RWPE2 (cell line): ENCODE results near the gene FOLR2.
"Not testable (repeated sequence)": the region's sequence is repeated elsewhere in the genome, so short reads cannot be mapped to it uniquely, and the experiment has no call there.

ENCODE experiments used
- ATAC-seq: fragments of 200-7000 bp; cut with Tn5 transposase; 3 replicates; pipeline ENCODE4 v1.9.1; 2021; ENCODE audit warnings: low read depth
- DNase-seq: peaks from one replicate; pipeline ENCODE4 v3.0.0-alpha.2; 2020; ENCODE audit warnings: low spot score
- H3K27ac ChIP-seq: fragments of 450-650 bp; 2 replicates; pipeline ENCODE4 v1.5.1; 2017; ENCODE audit warnings: mild to moderate bottlenecking; ENCODE audit not compliant: poor library complexity, severe bottlenecking
- H3K27me3 ChIP-seq: fragments of 250-450 bp; sonication (Bioruptor Pico); 2 replicates; pipeline ENCODE4 v1.5.1; 2021; ENCODE audit warnings: mild to moderate bottlenecking, moderate library complexity; ENCODE audit not compliant: insufficient read depth, poor library complexity, severe bottlenecking
- H3K36me3 ChIP-seq: fragments of 250-450 bp; sonication (Bioruptor Pico); 2 replicates; pipeline ENCODE4 v1.5.1; 2020; ENCODE audit warnings: low read depth, mild to moderate bottlenecking, moderate library complexity
- H3K4me1 ChIP-seq: fragments of 250-450 bp; sonication (Bioruptor Pico); 2 replicates; pipeline ENCODE4 v1.5.1; 2021; ENCODE audit warnings: mild to moderate bottlenecking, moderate library complexity; ENCODE audit not compliant: insufficient read depth, poor library complexity, severe bottlenecking
- H3K4me3 ChIP-seq: fragments of 250-450 bp; sonication (Bioruptor Pico); 2 replicates; pipeline ENCODE4 v1.5.1; 2021; ENCODE audit warnings: mild to moderate bottlenecking, moderate library complexity; ENCODE audit not compliant: severe bottlenecking
- H3K9me3 ChIP-seq: fragments of 250-450 bp; sonication (Bioruptor Pico); 2 replicates; pipeline ENCODE4 v1.5.1; 2021; ENCODE audit warnings: mild to moderate bottlenecking, moderate library complexity; ENCODE audit not compliant: severe bottlenecking
- CTCF ChIP-seq: fragments of 450-650 bp; IDR thresholded peaks from one replicate; pipeline ENCODE4 v1.5.1; 2017; ENCODE audit warnings: mild to moderate bottlenecking, moderate library complexity; ENCODE audit not compliant: poor library complexity, severe bottlenecking

Gene FOLR2

GRCh38 chr11:72195518-72196270, 20.9 kb upstream of the FOLR2 start:
- Histone ChIP-seq H3K27ac (no peak overlapping the region), H3K4me3 (no peak overlapping the region), H3K9me3 (no peaks in the 10 kb centered on the region), H3K27me3 (no peaks in the 10 kb centered on the region), H3K36me3 (no peaks in the 10 kb centered on the region), H3K4me1 (no peaks in the 10 kb centered on the region)
- no peak for DNase-seq
- ATAC-seq = no peak
- no peak for TF ChIP-seq CTCF

- H3K27ac ChIP-seq, H3K27me3 ChIP-seq, H3K36me3 ChIP-seq, ATAC-seq, H3K9me3 ChIP-seq, DNase-seq, H3K4me1 ChIP-seq, H3K4me3 ChIP-seq: not testable (repeated sequence)
These were observed 15.1 kb upstream of the FOLR2 start for GRCh38 chr11:72201445-72201844.

GRCh38 chr11:72202571-72202970, 14.0 kb upstream of the FOLR2 start:
- Histone ChIP-seq H3K4me3 (no peak overlapping the region), H3K36me3 (no peaks in the 10 kb centered on the region), H3K4me1 (no peaks in the 10 kb centered on the region), H3K27me3 (no peaks in the 10 kb centered on the region), H3K27ac (no peak overlapping the region), H3K9me3 (no peaks in the 10 kb centered on the region)
- DNase-seq (no peak), ATAC-seq (no peak)
- TF ChIP-seq CTCF = no peak

- DNase-seq (no peak), ATAC-seq (peak; percentile 52; the same call in 2 of the 3 replicates)
- no peaks in the 10 kb centered on the region for H3K9me3 ChIP-seq
- no peak for TF ChIP-seq CTCF
- no peaks in the 10 kb centered on the region for H3K27me3 ChIP-seq
- H3K27ac ChIP-seq = no peak overlapping the region
- no peaks in the 10 kb centered on the region for H3K4me1 ChIP-seq
- H3K4me3 ChIP-seq = no peak overlapping the region
- no peaks in the 10 kb centered on the region for H3K36me3 ChIP-seq
These were observed 13.4 kb upstream of the FOLR2 start for GRCh38 chr11:72203163-72203562.

- no peaks in the 10 kb centered on the region for H3K36me3 ChIP-seq
These were observed 11.7 kb upstream of the FOLR2 start for GRCh38 chr11:72204886-72205285.

GRCh38 chr11:72206794-72207193, 9.8 kb upstream of the FOLR2 start:
- H3K4me3 ChIP-seq, H3K27me3 ChIP-seq, H3K27ac ChIP-seq, ATAC-seq, H3K9me3 ChIP-seq, DNase-seq, H3K4me1 ChIP-seq, H3K36me3 ChIP-seq: not testable (repeated sequence)

More at GRCh38 chr11:72204886-72205285, 11.7 kb upstream of the FOLR2 start:
- Histone ChIP-seq H3K4me1 (no peaks in the 10 kb centered on the region), H3K27me3 (no peaks in the 10 kb centered on the region), H3K27ac (no peak overlapping the region), H3K4me3 (no peak overlapping the region), H3K9me3 (peaks cover under 1% of the 10 kb centered on the region)
- ATAC-seq = no peak
- no peak for DNase-seq
- no peak for TF ChIP-seq CTCF
